VCaP (cell line): ENCODE measurements around the gene FBXO21.

Source experiments
- H3K27ac ChIP-seq: fragments of 450-650 bp; 2 replicates; pipeline ENCODE4 v1.5.1; 2017
- CTCF ChIP-seq: fragments of 450-650 bp; conservative IDR thresholded peaks from 2 replicates; pipeline ENCODE4 v1.5.1; 2017; ENCODE audit warnings: mild to moderate bottlenecking, moderate library complexity

FBXO21 gene

GRCh38 chr12:117158911-117159553 lies 31.2 kb downstream of the FBXO21 start:
- H3K27ac ChIP-seq, result no peak overlapping the region

GRCh38 chr12:117158096-117158495 lies 32.2 kb downstream of the FBXO21 start:
- H3K27ac ChIP-seq, result no peak overlapping the region
- TF ChIP-seq CTCF, result no peak

More at GRCh38 chr12:117158911-117159553, 31.2 kb downstream of the FBXO21 start:
- no peak for TF ChIP-seq CTCF

DNA sequence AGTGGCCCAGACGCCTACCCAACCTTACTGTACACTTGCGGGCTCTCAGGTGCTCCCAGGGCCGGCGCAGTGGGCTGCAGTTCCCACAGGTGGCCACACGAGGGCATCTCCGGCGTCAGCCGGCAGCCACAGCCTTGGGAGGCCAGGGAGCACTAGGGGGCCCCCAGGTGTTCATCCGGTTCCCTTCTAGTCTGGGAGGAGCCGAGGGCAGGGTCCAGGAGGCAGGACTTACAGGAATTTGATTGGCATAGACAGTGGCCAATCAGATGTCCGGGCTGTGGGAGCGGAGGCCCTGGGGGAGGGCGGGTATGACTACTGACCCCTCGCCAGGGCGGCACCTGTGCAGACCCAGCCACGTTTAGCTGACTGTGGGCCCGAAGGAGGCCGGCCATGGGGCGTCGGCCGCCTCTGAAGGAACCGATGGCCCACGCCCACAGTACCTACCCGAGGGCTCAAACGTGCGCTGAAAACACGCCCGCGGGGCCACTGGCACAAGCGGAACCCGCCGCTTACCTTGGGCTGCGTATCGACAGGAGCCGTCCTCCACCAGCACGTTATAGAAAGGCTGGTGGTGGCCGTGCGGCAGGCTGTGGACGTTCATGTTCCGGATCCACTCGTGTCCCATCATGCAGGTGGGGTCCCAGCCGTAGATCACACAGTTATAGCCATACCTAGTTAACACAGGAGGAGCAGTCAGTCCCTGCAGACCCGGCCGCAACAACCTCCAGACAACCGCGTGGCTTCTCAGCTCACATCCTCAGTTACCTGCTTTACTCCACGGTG lies 34.8 kb downstream of the FBXO21 start:
- TF ChIP-seq CTCF, result peak; percentile 97

DNA sequence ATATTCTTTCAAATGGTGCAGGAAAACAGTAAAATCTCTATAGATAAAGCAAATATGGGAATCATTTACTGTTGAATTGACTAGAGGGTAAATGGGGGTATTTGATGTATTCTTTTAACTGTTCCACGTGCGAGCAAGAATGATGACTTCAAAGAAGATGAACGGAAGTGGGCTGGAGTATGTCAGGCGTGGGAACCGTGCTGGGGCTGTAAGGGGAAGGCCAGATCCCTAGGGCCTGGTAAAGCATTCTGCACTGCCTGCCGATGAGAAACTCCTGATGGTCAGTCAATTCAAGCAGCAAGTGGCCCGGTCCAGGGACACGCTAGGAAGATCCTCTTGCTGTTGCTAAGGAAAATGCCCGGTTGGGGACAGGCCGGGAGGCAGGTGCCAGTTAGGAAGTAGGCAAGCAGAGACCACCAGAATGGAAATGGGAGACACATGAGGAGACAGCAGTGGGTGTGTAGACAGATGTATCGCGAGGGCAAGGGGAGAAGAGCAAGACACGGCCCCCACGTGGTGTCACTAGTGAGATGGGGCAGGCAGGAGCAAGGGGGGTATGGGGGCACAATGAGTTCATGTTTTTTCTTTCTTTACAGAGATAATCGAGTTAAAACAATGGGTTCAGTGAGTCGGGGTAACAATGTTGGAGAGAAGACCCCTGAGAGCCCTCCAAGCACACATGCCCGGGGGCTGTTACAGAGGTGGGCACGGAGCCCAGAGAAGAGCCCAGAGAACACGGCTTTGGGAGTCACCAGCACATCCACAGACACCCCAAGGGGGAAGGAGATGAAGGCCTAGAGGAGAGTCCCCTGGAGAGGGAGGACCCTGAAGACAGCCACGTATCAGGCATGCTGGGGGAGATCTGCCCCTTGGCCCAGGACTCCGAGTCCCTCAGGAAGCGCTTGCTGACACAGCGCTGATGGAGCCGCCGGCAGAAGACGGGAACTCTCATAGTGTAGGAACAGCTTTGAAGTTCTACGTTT lies 37.2 kb downstream of the FBXO21 start:
- H3K27ac ChIP-seq, result no peak overlapping the region
- no peak for TF ChIP-seq CTCF

More for the DNA sequence above, 34.8 kb downstream of the FBXO21 start:
- no peak overlapping the region for H3K27ac ChIP-seq

GRCh38 chr12:117151403-117152031 lies 38.8 kb downstream of the FBXO21 start:
- H3K27ac ChIP-seq, result no peak overlapping the region
- peak; percentile 15; the same call in 1 of the 2 replicates for TF ChIP-seq CTCF

DNA sequence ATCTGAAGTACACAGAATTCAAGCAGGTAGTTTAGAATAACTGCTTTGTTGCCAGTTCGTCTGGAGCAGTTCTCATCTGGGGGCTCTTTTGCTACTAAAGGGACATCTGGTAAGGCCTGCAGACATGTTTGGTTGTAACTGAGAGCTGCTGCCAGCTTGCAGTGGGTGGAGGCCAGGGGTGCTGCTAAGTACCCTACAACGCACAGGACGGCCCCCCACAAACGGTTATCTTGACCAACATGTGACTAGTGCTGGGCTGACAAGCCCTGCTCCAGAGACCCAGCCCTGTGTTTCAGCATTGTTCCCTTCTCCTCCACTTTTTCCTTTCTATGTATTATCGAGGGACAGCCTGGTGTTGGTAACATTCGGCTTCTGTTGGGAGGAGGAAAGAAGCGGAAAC lies 40.8 kb downstream of the FBXO21 start:
- H3K27ac ChIP-seq, result no peak overlapping the region
- TF ChIP-seq CTCF, result no peak
